Ectodermal cell (in vitro differentiated cells): ENCODE data around the gene MTA1.
A peak's percentile ranks its signal among the peaks of the same experiment; 100 is the strongest.

Source experiments
- H3K27ac ChIP-seq: 2 replicates; pipeline ENCODE4 v1.7.0; 2013; ENCODE audit warnings: mild to moderate bottlenecking, low read depth, low read length; ENCODE audit not compliant: insufficient read depth, poor library complexity, severe bottlenecking
- H3K27me3 ChIP-seq: 2 replicates; pipeline ENCODE4 v1.7.0; 2013; ENCODE audit warnings: mild to moderate bottlenecking, low read length; ENCODE audit not compliant: insufficient read depth, control insufficient read depth, poor library complexity, severe bottlenecking
- H3K36me3 ChIP-seq: one replicate; pipeline ENCODE4 v1.7.0; 2013; ENCODE audit warnings: low read length; ENCODE audit not compliant: control insufficient read depth, insufficient read depth
- H3K4me1 ChIP-seq: one replicate; pipeline ENCODE4 v1.7.0; 2013; ENCODE audit warnings: low read length; ENCODE audit not compliant: control insufficient read depth, insufficient read depth
- H3K4me3 ChIP-seq: 2 replicates; pipeline ENCODE4 v1.7.0; 2013; ENCODE audit warnings: low read depth, low read length, control low read depth; ENCODE audit not compliant: insufficient read depth
- H3K9me3 ChIP-seq: 2 replicates; pipeline ENCODE4 v1.7.0; 2013; ENCODE audit warnings: mild to moderate bottlenecking, low read length, moderate library complexity; ENCODE audit not compliant: control insufficient read depth
- WGBS, 2 experiments: methylation state at CpG; one replicate each; pipeline ENCODE4 v1.1.7; 2013; ENCODE audit warnings: missing lambda C conversion rate in 2 of 2; 5-methylcytosine and 5-hydroxymethylcytosine counted together

Gene MTA1

DNA sequence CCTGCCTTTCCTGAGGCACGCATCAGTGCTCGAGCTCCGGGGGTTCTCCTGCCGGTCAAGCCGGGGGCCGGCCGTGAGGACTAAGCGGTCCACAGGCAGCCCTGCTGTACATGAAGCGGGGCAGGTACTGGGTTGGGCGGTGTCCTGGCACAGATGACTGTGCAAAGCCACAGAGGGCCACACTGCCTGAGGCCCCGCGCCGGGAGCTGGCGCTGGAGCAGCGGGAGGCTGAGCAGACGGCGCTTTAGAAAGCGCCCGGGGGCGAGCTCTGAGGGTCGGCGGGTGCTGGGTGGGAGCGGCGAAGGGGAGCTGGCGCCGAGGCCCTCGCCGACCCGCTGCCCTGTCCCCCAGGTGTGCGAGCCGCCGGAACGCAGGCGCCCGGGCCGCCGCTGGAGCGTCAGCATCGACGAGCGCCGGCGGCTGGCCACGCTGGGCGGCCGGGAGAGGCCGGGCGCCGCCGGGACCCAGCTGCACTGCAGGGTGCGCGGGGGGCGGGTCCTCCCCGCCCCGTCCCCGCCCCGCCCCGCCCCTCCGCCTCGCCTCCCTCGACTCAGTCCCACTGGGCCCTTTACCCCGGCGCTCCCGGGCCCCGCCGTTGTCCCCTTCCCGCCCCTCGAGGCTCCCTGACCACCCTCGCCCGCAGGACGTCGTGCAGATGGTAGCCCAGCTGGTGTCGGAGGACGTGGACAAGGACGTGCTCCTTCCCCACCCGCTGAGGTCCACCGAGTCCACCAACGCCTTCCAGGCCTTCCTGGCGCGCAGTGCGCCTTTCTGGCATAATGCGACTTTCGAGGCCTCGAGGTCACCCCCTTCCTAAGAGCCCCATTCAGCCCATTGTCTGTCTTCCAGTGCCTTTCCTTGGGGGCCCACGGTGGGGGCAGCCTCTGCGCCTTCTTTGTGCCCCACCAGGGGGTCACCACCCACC lies 8.3 kb upstream of the MTA1 start:
- peaks cover 70% of the 10 kb centered on the region for H3K27me3 ChIP-seq
- peaks cover 12% of the 10 kb centered on the region for H3K4me1 ChIP-seq
- H3K9me3 ChIP-seq, result no peaks in the 10 kb centered on the region
- 16 to 17% methylated on average over 84 to 86 of the region's 86 CpGs for WGBS, 2 experiments
- H3K4me3 ChIP-seq, result no peak overlapping the region
- H3K36me3 ChIP-seq, result no peaks in the 10 kb centered on the region
- H3K27ac ChIP-seq, result no peak overlapping the region

GRCh38 chr14:105411985-105412770 lies 7.4 kb upstream of the MTA1 start:
- 85 to 88% methylated on average over 17 of the region's 17 CpGs for WGBS, 2 experiments
- Histone ChIP-seq H3K4me1 (peaks cover 12% of the 10 kb centered on the region), H3K9me3 (no peaks in the 10 kb centered on the region), H3K27me3 (peaks cover 70% of the 10 kb centered on the region), H3K36me3 (no peaks in the 10 kb centered on the region), H3K4me3 (no peak overlapping the region), H3K27ac (no peak overlapping the region)

DNA sequence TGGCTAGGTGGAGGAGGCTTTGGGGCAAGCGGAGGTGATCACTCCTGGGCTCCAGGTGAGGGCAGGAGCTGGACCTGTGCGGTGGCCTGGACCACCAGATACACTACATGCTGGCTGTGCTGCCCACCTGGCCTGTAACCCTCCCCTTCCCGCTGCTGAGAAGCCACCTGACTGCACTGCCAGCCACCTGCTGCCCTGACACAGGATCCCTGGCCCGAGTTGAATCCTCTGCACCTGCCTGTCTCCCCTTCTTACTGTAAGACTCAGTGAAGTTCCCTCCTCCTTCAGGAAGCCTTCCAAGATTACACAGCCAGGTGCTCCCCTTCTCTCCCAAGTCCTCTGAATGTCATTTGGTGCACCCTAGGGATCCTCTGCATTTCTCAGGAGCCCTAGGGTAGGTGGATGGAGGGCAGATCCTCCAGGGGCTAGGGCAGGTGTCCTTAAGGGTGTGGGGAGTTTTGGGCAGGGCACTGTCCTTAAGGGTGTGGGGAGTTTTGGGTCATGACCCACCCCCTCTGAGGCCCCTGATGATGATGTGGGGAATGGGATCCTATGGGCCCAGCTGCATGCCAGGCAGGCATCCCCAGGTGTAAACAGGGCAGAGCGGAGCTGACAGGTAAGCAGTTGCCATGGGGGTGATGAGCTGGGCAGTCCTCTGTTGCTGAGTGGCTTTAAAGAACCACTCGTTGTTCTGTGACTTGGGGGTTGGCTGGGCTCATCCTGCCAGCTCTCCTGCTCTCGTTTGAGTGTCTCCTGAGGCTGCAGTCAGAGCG lies 6.7 kb upstream of the MTA1 start:
- H3K9me3 ChIP-seq, result no peaks in the 10 kb centered on the region
- H3K4me3 ChIP-seq, result no peak overlapping the region
- peaks cover 70% of the 10 kb centered on the region for H3K27me3 ChIP-seq
- H3K36me3 ChIP-seq, result no peaks in the 10 kb centered on the region
- peaks cover 12% of the 10 kb centered on the region for H3K4me1 ChIP-seq
- H3K27ac ChIP-seq, result no peak overlapping the region
- 81 to 84% methylated on average over 8 of the region's 8 CpGs for WGBS, 2 experiments

- WGBS, 2 experiments, result 93 to 96% methylated on average over 2 of the region's 2 CpGs
- Histone ChIP-seq H3K4me1 (peaks cover 12% of the 10 kb centered on the region), H3K27me3 (peaks cover 70% of the 10 kb centered on the region), H3K9me3 (no peaks in the 10 kb centered on the region), H3K4me3 (no peak overlapping the region), H3K36me3 (no peaks in the 10 kb centered on the region), H3K27ac (no peak overlapping the region)
Measured at GRCh38 chr14:105413544-105413886, 6.1 kb upstream of the MTA1 start.

- H3K36me3 ChIP-seq, result no peaks in the 10 kb centered on the region
- no peaks in the 10 kb centered on the region for H3K9me3 ChIP-seq
- H3K27ac ChIP-seq, result no peak overlapping the region
- peaks cover 63% of the 10 kb centered on the region for H3K27me3 ChIP-seq
- H3K4me1 ChIP-seq, result peaks cover 18% of the 10 kb centered on the region
- H3K4me3 ChIP-seq, result peak overlapping the region; percentile 49
- 5% methylated on average over 79 of the region's 79 CpGs for WGBS, 2 experiments
Measured at GRCh38 chr14:105414456-105415371, 4.9 kb upstream of the MTA1 start.

DNA sequence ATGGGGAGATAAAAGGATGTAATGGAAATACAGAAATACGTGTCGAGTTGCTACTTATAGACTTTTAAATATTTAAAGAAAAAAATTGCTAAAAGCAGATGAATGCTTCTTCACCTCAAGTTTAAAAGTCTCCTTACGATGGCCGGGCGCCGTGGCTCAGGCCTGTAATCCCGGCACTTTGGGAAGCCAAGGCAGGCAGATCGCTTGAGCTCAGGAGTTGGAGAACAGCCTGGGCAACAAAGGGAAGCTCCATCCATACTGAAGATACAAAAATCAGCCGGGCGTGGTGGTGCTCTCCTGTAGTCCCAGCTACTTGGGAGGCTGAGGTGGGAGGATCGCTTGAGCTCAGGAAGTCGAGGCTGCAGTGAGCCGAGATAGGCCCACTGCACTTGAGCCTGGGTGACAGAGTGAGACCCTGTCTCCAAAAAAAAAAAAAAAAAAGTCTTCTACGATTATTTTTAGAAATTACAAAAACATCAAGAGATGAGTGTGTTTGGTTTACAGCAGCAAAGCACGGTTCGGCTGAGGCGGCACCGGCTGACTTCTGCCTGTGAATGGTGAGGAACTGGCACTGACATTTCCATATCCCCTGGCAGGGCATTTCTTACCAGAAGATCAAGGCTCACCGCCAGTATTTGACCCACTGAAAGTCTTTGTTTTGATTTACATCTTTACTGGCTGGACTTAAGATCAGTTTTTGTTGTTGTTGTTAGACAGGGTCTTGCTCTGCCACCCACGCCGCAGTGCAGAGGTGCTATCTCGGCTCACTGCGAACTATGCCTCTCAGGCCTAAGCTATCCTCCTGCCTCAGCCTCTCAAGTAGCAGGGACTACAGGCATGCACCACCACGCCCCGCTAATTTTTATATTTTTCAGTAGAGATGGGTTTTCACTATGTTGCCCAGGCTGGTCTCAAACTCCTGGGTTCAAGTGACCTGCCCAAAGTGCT lies 3.9 kb upstream of the MTA1 start:
- Histone ChIP-seq H3K4me1 (peaks cover 17% of the 10 kb centered on the region), H3K36me3 (no peaks in the 10 kb centered on the region), H3K9me3 (no peaks in the 10 kb centered on the region), H3K4me3 (no peak overlapping the region), H3K27me3 (peaks cover 52% of the 10 kb centered on the region), H3K27ac (no peak overlapping the region)
- 93 to 94% methylated on average over 24 to 25 of the region's 25 CpGs for WGBS, 2 experiments

- no peaks in the 10 kb centered on the region for H3K9me3 ChIP-seq
- peaks cover 43% of the 10 kb centered on the region for H3K27me3 ChIP-seq
- peaks cover 19% of the 10 kb centered on the region for H3K4me1 ChIP-seq
- H3K36me3 ChIP-seq, result no peaks in the 10 kb centered on the region
- WGBS, 2 experiments, result 92 to 96% methylated on average over 10 of the region's 11 CpGs
- no peak overlapping the region for H3K27ac ChIP-seq
- no peak overlapping the region for H3K4me3 ChIP-seq
Measured at GRCh38 chr14:105416671-105417070, 3.0 kb upstream of the MTA1 start.

DNA sequence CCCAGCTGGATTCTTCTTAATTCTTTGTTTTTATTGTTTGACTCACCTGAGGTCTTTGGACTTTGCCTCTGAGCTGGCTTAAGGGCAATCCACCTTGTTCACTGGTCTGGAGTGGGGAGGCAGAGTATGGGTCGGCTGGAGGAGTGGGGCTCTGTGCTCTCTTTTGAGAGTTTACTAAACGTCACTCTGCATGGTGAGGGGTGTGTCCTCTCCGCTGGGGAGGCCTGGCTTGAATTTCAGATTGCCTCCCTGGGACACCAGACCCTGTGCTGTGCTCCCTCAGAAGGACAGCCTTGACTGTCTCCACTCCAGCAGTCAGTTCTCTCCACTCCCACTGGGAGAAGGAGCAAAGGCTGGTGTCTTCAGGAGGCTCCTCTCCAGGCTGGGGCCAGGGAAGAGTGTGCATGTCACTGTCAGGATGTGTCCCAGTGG lies 1.9 kb upstream of the MTA1 start:
- Histone ChIP-seq H3K4me1 (peaks cover 24% of the 10 kb centered on the region), H3K36me3 (no peaks in the 10 kb centered on the region), H3K9me3 (no peaks in the 10 kb centered on the region), H3K27me3 (peaks cover 33% of the 10 kb centered on the region), H3K27ac (no peak overlapping the region), H3K4me3 (no peak overlapping the region)
- WGBS, 2 experiments, result 74 to 86% methylated on average over 3 of the region's 3 CpGs
